Neural cell (in vitro differentiated cells): ENCODE results near the gene BPTF.

ENCODE experiments used
- CTCF ChIP-seq: fragments of 450-650 bp; IDR thresholded peaks from 2 replicates; pipeline ENCODE4 v1.5.1; 2014; ENCODE audit warnings: antibody characterized with exemption, mild to moderate bottlenecking, moderate library complexity; ENCODE audit not compliant: poor library complexity, severe bottlenecking
- EP300 ChIP-seq: fragments of 450-650 bp; conservative IDR thresholded peaks from 2 replicates; pipeline ENCODE4 v1.6.1; 2014; ENCODE audit warnings: antibody characterized with exemption, mild to moderate bottlenecking, moderate library complexity; ENCODE audit not compliant: poor library complexity, severe bottlenecking
- EZH2 ChIP-seq: fragments of 200-600, 300-800 bp; shearing (Covaris generic), sonication (generic); IDR thresholded peaks from 2 replicates; pipeline ENCODE4 v1.6.1; 2014; ENCODE audit warnings: antibody characterized with exemption, low read length, borderline replicate concordance, mild to moderate bottlenecking; ENCODE audit not compliant: insufficient read depth, poor library complexity, severe bottlenecking
- MXI1 ChIP-seq: fragments of 450-650 bp; conservative IDR thresholded peaks from 2 replicates; pipeline ENCODE4 v1.6.1; 2014; ENCODE audit warnings: antibody characterized with exemption, mild to moderate bottlenecking; ENCODE audit not compliant: poor library complexity, severe bottlenecking
- POLR2AphosphoS5 ChIP-seq: IDR thresholded peaks from 2 replicates; pipeline ENCODE4 v1.6.1; 2012
- RAD21 ChIP-seq: fragments of 450-650 bp; conservative IDR thresholded peaks from 2 replicates; pipeline ENCODE4 v1.6.1; 2014; ENCODE audit warnings: antibody characterized with exemption, mild to moderate bottlenecking, moderate library complexity
- REST ChIP-seq: IDR thresholded peaks from 2 replicates; pipeline ENCODE4 v1.6.1; 2012; ENCODE audit warnings: borderline replicate concordance
- SMC3 ChIP-seq: fragments of 450-650 bp; conservative IDR thresholded peaks from 2 replicates; pipeline ENCODE4 v1.6.1; 2014; ENCODE audit warnings: antibody characterized with exemption, mild to moderate bottlenecking, moderate library complexity; ENCODE audit not compliant: poor library complexity
- TAF1 ChIP-seq: IDR thresholded peaks from 2 replicates; pipeline ENCODE4 v1.6.1; 2012; ENCODE audit warnings: low read depth

- TF ChIP-seq EZH2, result no peak
- no peak for TF ChIP-seq CTCF
- TF ChIP-seq MXI1, result no peak
- no peak for TF ChIP-seq TAF1
- TF ChIP-seq REST, result no peak
- no peak for TF ChIP-seq POLR2AphosphoS5
- TF ChIP-seq SMC3, result no peak
- TF ChIP-seq RAD21, result no peak
- no peak for TF ChIP-seq EP300
Measured at GRCh38 chr17:67836205-67836987, 11.1 kb downstream of the BPTF start.
